Measurements from ENCODE around the gene BTBD9. TPM values are rescaled to one million over a fixed set of nuclear protein-coding genes. Genes with fewer than 3 reads are reported as not detected.

BTBD9 gene
- total RNA-seq, 4 donors from 2014 or later, result 10.8 to 26.3 (median 15.3) TPM

GRCh38 chr6:38171997-38172738 is 467.6 kb downstream of the BTBD9 start:
- no peak for DNase-seq (ENCODE audit: low spot score)

GRCh38 chr6:38170666-38171355 is 468.9 kb downstream of the BTBD9 start:
- no peak for TF ChIP-seq CTCF (IDR thresholded peaks at IDR 0.05)
- DNase-seq (ENCODE audit: low spot score) (no peak), ATAC-seq (ENCODE audit: low FRiP score) (no peak)

More at GRCh38 chr6:38171997-38172738, 467.6 kb downstream of the BTBD9 start:
- TF ChIP-seq CTCF (IDR thresholded peaks at IDR 0.05), result no peak
- ATAC-seq (ENCODE audit: low FRiP score), result no peak

- no peak for TF ChIP-seq CTCF (IDR thresholded peaks at IDR 0.05)
- DNase-seq (ENCODE audit: low spot score), result no peak
- ATAC-seq (ENCODE audit: low FRiP score), result no peak
Observed at GRCh38 chr6:38169977-38170526, 469.7 kb downstream of the BTBD9 start.

- no peak for ATAC-seq (ENCODE audit: low FRiP score)
- TF ChIP-seq CTCF (IDR thresholded peaks at IDR 0.05), result no peak
- DNase-seq (ENCODE audit: low spot score), result no peak
Observed at GRCh38 chr6:38169221-38169976, 470.3 kb downstream of the BTBD9 start.

- DNase-seq (ENCODE audit: low spot score), result no peak
- ATAC-seq (ENCODE audit: low FRiP score), result no peak
- no peak for TF ChIP-seq CTCF (IDR thresholded peaks at IDR 0.05)
Observed at GRCh38 chr6:38168699-38169098, 471.0 kb downstream of the BTBD9 start.

- DNase-seq (ENCODE audit: low spot score), result no peak
- no peak for ATAC-seq (ENCODE audit: low FRiP score)
Observed at GRCh38 chr6:38168126-38168525, 471.6 kb downstream of the BTBD9 start.

More at GRCh38 chr6:38168126-38168525, 471.6 kb downstream of the BTBD9 start:
- TF ChIP-seq CTCF (IDR thresholded peaks at IDR 0.05), result no peak
